ENCODE measurements around the gene WDHD1.
A peak's percentile ranks its signal among the peaks of the same experiment; 100 is the strongest.
"Not testable (repeated sequence)": the region's sequence is repeated elsewhere in the genome, so short reads cannot be mapped to it uniquely, and the experiment has no call there.

Gene WDHD1

DNA sequence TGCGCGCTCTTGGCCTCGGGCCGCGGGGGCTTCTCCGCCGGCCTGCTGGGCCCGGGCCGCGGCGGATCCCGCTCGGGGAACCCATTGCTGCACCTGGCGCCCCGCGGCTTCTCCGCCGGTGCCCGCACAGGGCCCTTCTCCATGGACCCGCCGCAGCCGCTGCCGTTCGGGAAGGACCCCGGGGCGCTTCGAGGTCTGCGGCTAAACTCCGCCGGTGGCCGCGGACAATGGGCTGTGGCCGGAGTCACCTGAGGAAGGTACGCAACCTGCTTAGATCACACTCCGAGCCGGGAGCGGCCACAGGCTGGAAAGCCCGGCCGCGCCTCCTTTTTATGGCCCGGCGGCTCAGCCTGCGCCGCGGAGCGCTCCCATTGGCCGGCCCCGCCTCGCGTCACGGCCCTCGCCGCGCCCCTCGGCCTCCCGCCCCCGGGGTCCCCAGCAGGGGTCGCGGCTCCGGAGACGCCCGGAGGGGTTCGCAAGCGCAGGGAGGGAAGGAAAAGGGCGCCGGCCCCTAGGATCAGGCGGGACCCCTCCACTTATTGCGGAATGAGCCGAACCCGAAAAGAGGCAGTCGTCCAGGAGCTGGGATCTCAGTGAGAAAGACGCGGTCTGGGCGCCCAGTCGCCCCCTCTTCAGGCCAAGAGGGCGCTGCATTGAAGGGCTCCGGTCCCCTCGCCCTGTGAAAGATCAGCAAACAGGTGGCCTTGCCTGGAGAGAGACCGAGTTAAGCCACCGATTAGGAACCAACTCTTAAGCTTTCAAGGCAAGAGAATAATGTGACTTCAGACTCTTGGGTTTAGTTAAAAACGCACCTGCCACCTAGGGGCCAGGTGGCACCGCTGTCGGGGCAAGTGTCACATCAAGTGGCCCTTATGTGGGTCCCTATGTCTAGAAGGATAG, 124.1 kb downstream of the WDHD1 start, which contains the start of gene GCH1:
Gene GCH1, minus strand, starts transcription at position 306 of the 900 bp plus-strand sequence. Its CDS starts 163 bp downstream, at position 143.
- peak; percentile 82 to 83 for DNase-seq

DNA sequence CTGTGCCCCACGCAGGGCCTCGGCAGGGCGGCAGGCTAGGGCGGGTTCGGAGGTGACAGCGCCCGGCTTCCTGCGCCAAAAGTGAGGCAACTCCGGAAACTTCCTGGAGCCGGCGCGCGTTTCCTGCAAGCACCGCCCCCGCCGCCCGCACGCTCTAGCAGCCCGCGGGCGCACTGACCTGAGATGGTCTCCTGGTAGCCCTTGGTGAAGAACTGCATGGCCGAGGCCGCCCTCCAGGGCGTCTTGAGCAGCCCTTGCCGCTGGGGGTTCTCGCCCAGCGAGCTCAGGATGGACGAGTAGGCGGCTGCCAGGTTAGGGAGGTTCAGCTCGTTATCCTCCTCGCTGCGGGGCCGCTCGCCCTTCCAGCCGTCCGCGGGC, 124.8 kb downstream of the WDHD1 start:
- DNase-seq: peak; percentile 80 to 84

DNA sequence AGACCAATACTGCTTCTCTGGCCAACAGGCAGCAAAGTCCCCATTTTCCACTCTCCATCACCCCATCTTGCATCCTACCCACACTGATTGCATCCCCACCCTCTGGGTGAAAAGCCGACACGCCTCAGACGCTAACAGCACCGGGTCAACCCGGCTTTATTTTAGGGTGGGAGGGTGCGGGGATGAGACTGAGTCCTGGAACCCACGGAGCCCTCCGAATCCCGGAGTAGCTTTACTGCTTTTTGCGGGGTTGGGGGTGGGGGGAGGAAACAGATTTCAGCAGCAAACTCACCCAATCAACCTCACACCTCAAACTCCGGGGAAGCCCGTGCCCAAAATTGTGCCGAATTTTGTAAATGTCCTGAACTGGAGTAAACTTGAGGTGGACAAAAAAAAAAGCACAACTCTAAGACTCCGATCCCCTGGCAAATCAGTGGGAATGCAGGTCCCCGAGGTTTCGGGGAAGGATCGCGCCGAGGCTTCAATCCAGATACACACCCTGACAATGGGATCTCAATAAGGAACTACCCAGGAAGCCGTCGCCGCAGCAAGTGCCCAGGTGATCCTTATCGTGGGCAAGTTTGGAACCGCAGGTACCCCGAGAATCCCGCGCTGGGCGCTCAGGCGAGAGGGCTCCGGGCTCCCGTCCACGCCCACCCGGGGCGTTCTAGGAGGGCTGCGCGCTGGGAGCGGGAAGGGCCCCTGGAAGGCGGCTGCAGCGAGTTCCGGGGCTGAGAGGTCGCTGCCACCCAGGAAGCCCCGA, 125.3 kb downstream of the WDHD1 start:
- peak in 1 of 2 donors; percentile 31 for DNase-seq

DNA sequence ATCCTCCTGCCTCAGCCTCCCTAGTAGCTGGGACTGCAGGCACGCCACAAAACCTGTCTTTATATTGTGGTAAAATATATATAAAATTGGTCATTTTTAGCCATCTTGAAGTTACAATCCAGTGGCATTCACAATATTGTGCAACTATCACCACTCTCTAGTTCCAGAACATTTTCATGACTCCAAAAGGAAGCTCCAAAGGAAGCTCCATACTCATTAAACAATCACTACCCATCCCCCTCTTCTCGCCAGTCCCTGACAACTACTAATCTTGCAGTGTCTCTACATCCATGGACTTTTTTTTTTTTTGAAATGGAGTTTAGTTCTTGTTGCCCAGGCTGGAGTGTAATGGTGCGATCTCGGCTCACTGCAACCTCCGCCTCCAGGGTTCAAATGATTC, 127.3 kb downstream of the WDHD1 start:
- DNase-seq: no peak

DNA sequence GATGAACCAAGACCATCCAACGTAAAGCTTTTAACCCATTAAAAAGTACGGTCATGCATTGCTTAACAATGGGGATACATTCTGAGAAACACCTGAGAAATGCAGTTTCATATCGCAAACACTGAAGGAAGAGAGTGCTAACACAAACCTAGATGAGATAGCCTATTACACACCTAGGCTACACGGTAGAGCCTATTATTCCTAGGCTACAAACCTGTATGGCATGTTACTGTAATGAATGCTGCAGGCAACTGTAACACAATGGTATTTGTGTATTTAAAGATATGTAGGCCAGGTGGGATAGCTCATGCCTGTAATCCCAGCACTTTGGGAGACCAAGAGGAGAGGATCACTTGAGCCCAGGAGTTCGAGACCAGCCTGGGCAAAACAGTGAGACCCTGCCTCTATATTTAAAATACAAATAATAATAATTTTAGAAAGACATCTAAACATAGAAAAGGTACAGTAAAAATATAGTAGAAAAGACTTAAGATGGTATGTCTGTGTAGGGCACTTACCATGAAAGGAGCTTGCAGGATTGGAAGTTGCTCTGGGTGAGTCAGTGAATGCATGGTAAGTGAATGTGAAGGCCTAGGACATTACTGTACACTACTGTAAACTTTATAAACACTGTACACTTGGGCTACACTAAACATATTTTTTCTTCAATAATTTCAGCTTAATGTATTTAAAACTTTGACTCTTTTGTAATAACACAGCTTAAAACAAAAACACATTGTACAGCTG, 128.9 kb downstream of the WDHD1 start:
- not testable (repeated sequence) for DNase-seq

DNA sequence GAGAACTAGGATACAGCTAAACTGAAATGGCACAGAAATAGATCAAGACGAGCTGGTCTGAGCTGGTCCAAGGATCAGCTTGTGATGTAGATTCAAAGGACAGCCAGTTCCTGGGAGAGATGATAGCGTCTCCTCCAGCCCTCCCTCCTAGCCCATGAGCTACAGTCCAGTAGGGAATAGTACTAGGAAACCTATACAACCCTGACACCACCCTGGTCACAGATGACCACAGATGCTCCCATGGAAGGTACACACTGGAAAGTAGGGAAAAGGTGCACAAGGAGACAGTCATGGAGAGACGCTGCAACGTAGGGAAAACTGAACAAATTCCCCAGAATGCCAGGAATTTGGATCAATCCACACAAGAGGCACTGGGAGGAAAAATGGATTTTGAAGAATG, 131.2 kb downstream of the WDHD1 start:
- DNase-seq: no peak

DNA sequence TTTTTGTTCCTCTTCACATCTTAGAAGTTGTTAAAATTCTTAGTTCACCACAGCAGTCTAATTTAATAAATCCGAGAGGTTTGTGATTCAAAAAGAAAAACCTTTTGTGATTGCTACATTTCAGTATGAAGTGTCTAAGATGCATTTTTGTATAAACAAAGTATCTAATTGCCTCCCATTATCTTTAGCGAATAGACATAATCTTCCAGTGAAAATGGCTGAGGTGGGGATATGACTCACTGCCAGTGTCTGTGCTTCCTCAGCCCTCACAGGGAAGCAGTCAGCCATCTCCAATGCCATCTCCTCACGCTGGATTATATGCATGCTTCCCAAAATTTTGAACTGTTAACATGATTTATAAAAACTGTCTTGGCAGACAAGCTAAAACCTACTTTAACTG, 131.9 kb downstream of the WDHD1 start:
- no peak for DNase-seq

DNA sequence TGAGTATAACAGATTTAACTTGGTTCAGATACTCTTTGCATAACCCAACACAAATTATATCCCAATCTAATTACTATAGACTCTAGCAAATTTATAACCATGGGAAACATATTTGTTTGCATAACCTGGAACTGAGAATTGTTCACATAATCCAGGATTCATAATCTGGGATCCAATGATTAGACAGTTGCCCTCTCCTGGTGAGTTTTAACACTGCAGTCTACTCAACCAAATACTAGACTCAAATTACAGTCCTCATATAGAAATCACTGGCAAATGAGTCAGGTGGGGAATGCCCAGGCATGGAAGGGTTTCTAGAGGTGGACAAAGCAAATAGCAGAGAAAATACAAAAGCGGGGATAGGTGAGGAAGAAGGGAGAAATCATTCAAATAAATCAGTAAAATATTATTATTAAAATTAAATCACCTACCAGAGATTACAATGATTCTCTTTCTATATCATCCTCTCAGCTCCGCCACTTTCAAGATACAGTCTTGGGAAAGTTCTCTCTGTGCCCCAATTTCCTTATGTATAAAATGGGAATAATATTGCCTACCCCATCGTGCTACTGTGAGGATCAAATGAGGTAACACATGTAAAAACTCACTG, 133.6 kb downstream of the WDHD1 start:
- peak; percentile 22 to 61 for DNase-seq

DNA sequence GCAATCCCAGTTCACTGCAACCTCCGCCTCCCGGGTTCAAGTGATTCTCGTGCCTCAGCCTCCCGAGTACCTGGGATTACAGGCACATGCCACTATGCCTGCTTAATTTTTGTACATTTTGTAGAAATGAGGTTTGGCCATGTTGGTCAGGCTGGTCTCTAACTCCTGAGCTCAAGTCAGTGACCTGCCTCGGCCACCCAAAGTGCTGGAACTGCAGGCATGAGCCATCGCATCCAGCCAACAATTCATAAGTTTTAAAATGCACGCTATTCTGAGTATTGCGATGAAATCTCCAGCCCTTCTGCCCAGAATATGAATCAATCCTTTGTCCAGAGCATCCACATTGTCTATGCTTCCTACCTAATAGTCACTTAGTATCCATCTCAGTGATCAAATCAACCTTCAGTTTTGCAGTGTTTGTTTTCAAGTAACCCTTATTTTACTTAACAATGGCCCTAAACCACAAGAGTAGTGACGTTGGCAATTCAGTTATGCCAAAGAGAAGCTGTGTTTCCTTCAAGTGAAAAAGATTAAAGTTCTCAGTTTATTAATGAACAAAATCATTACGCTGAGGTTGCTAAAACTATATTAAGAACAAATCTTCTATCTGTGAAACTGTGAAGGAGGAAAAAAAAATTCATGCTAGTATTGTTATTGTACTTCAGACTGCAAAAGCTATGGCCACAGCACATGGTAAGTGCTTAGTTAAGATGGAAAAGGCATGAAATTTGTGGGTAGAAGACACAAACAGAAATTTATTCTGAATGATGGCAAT, 135.2 kb downstream of the WDHD1 start:
- DNase-seq: no peak

DNA sequence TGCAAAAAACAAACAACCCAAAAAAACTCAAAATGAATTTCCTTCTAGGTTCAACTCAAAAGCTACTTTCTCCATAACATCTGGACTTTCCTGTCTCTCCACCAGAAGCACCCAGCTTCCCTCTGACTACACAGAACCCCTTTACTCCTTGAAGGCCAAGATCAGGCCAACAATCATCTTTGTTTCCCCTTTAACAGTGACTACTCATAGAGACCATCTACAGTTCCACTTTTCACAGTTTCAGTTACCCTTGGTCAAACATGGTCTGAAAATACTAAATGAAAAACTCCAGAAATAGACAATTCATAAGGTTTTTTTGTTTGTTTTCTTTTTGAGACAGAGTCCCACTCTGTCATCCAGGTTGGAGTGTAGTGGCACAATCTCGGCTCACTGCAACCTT, 136.1 kb downstream of the WDHD1 start:
- DNase-seq: no peak

DNA sequence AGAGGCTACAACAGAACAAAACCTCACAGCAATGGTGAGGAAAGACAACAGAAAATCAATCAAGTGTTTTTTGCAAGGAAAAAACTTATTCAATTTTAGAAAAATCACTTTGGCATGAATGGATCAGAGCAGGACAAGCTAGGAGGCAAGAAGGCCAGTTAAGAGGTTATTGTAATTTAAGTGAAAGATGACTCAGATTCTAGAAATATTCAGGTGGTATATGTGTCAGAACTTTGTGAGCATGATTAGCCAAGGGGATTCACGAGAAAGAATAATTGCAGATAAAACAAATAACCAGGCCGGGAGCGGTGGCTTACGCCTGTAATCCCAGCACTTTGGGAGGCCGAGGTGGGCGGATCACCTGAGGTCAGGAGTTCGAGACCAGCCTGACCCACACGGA, 137.0 kb downstream of the WDHD1 start:
- no peak for DNase-seq

All from CD4-positive, alpha-beta T cell treated with Interleukin-4 for 1 hour (primary cell).